ENCODE results near the gene ERCC4.

DNA sequence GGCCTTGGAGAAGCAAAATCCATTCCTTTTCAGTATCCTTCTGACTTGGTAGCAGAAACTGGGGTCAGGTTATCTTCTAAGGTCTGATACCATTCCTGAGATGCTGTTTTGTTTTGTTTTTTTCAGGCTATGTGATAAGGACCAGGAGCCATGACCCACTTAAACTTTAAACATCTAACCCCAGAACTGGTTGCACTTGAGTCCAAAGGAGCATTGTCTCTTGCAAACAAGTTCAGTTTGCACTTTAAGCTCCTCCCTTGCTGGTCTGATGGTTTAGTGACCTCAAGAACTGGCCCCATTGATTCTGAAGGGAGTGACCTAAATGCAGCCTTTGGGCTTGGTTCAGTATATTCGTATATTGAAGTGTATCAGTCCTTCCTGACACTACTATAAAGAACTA is 75.2 kb downstream of the ERCC4 start:
- TF ChIP-seq, protein P1, sequence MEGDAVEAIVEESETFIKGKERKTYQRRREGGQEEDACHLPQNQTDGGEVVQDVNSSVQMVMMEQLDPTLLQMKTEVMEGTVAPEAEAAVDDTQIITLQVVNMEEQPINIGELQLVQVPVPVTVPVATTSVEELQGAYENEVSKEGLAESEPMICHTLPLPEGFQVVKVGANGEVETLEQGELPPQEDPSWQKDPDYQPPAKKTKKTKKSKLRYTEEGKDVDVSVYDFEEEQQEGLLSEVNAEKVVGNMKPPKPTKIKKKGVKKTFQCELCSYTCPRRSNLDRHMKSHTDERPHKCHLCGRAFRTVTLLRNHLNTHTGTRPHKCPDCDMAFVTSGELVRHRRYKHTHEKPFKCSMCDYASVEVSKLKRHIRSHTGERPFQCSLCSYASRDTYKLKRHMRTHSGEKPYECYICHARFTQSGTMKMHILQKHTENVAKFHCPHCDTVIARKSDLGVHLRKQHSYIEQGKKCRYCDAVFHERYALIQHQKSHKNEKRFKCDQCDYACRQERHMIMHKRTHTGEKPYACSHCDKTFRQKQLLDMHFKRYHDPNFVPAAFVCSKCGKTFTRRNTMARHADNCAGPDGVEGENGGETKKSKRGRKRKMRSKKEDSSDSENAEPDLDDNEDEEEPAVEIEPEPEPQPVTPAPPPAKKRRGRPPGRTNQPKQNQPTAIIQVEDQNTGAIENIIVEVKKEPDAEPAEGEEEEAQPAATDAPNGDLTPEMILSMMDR (IDR thresholded peaks at IDR 0.05): no peak
- TF ChIP-seq ZFX (IDR thresholded peaks at IDR 0.05; ENCODE audit: borderline replicate concordance): no peak

All from 22Rv1 (cell line).